UCSD-AML1 (cell line): ENCODE results near the gene HNRNPUL1.

ENCODE experiments used
- DNase-seq: peaks from one replicate; lab custom pipeline; 2025; ENCODE audit not compliant: unreplicated experiment; lab: John Stamatoyannopoulos, UW

The HNRNPUL1 gene

DNA sequence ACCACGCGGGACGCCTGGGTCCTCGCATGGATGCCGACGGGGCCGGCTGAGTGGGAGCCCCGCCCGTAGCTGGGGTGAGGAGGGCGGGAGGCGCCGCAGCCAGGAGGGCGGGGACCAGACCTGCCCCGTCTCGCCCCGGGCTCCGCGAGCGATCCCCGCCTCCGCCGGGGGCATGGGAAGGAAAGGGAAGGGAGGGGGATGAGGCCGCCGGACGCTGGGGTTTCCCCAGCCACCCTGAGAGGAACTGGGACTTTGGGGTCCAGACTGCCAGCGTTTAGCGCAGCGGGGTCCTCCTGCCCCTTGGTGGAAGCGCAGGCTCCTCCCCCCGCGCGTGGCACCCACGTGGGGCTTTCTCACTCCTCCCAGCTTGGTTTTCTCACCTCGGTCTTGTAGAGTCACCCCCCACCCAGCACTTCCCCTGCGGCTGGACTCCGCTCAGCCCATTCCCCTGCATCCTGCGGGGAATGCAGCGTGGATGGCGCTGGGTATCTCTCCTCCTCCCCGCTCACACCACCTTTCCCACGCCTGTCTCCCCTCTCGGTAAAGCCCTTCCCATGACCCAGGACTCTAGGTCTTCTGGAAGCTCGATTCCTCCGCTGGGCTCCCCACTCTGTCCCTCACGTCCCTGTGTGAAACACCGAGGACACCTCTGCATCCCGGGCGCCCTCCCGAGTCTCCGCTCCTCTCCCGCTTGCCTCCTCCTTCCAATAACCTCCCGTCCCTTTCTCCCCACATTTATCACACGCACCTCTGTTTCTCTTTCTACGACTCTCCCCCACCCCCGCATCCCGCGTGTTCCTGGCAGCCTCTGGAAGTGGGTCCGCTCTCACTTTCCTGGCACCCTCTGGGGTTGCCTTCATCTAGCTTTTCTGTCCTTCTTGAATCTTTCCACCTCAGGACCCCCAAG, 87.4 kb downstream of the HNRNPUL1 start:
- DNase-seq, result peak; percentile 93

DNA sequence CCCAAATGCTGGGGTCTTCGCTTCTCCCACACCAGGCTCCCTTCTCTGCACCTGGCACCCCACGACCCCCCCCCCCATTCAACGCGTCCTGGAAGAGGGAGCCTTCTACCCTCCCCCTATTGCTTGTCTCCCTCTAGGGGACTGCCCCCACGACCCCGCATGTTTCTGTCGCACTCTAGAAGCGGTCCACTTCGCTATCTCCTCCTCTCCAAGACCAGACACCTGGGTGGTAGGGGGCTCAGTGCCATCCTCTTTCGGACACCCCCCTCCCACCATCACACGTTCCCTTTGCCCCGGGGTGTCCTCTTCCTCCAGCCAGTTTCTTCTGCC, 88.1 kb downstream of the HNRNPUL1 start:
- no peak for DNase-seq

DNA sequence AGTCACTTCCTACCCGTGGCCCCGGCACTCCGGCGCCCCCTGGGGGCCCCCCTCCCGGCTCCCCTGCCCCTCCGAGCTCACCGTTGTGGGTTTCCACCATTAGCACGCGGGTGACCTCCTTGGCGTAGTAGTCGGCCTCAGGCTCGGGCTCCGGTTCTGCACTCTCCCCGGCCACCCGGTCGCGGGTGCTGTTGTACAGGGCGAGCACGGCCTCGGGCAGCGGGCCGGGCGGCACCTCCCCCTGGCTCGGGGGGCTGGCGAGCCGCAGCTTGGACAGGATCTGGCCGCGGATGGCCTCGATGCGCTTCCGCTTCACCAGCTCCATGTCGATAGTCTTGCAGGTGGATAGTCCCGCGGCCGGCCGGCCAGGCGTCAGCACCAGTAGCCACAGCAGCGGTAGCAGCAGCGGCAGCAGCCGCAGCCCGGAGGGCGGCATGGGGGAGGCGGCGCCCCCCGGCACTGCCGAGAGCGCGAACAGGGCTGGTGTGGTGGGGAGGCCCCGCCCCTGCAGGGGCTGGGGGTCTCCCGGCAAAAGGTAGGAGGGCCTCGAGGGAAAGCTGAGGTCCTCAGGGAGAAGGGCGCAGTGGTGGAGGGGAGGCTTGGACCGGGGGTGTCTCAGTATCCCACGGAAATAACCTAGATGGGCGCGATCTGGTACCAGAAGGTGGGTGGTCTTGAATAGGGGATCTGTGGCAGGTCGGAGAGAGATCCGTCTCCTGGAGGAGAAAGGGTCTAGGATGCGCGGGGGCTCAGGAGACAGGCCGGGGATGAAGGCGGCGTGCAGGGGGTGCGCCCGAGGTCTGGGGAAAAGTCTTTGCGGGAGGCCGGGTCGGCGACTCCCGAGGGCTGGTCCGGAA, 88.7 kb downstream of the HNRNPUL1 start:
- peak; percentile 78 for DNase-seq

DNA sequence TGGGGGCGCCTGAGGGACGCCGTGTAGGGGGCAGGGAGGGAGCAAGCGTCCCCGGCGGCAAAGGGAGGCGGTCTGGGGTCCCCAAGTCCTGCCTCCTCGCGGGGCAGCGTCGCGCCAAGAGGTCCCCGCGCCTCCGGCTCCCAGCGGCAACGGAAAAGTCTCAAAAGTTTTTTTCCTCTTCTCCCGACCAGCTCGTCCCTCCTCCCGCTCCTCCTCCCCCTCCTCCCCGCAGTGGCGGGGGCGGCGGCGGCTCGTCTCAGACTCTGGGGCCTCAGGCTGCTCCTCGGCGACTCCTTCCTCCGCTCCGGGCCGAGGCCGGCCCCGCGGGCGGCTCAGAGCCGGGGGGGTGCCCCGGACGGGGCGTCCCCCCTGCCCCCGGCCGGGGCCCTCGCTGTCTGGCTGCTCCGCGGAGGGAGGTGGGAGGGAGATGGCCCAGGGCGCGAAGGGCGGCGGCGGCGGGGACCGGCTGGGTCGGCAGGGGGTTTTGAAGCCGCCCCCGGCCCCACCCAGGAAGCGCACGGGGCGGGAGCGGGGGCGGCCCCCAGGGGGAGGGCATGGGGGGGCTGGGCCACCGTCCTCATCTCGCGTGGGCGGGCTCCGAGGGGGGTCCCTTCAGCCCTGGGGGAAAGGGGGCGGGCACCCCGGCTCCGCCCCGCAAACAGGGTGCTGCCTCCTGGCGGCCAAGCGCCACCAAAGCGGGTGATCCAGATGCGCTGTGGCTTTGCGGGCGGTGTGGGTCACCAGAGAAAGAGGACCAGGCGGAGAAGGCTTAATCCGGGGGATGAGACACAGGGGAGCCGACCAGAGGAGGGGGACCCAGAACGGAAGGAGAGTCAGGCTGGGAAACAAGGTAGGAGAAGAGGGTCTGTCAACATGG, 89.5 kb downstream of the HNRNPUL1 start, which contains the start of gene TGFB1:
TSS of gene TGFB1 (minus strand) at position 457 of the 877 bp plus-strand sequence. CDS start 878 bp downstream, outside the sequence.
- DNase-seq, result peak; percentile 98

DNA sequence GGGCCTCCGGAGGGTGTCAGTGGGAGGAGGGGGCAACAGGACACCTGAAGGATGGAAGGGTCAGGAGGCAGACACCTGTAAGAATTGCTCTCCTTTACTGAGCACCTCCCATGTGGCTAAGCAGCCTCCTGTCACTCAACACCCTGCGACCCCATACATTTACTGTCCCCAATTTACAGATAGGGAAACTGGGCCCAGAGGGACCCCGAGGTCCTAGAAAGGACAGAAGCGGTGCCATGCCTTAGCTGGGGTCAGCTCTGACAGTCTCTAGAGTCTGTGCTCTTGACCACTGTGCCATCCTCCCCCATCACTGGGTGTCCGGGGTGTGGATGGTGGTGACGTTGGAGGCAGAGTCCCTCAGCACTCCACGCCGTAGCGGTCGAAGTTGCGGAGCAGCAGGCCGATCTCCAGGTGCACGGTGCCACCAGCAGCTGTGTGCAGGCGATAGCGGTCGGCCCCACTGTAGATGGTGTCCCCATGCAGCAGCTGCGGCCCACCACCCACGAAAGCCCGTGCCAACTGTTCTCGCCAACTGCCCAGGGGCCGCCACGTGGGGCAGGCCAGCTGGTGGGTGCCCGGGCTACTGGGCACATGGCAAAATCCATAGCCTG, 90.3 kb downstream of the HNRNPUL1 start:
- DNase-seq, result no peak

DNA sequence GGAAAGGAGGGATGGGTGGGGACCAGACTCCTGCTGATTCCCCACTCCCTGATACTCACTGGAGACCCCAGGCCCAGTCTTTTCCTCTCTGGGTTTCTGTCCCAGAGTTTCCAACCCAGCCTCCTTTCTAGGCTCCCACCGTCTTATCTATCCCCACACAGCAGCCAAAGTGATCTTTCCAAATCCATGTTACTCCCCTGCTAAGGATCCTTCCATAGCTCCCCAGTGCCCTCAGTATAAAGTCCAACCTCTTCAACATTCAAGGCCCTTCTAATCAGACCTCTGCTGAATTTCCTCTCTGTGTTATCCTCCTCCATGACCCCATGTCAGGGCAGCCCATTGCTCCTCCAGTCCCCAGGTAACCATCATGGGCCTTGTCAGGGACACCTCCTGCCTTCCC, 90.9 kb downstream of the HNRNPUL1 start:
- DNase-seq, result no peak

DNA sequence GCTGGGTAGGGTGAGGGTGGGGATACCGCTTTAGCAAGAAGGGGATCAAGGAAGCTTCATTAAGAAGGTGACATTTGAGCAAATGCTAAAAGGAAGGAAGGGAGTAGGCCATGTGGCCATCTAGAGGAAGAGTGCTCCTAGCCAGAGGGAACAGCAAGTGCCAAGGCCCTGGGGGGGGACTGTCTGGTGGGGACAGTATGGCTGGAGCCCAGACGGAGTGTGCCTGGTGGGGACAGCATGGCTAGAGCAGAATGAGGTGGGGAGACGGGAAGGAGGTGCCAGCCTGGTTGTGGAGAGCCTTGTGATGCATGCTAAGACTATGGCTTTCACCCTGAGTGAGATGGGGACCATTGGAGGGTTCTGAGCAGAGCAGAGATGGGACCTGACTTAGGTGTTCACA, 91.6 kb downstream of the HNRNPUL1 start:
- DNase-seq, result peak; percentile 51

DNA sequence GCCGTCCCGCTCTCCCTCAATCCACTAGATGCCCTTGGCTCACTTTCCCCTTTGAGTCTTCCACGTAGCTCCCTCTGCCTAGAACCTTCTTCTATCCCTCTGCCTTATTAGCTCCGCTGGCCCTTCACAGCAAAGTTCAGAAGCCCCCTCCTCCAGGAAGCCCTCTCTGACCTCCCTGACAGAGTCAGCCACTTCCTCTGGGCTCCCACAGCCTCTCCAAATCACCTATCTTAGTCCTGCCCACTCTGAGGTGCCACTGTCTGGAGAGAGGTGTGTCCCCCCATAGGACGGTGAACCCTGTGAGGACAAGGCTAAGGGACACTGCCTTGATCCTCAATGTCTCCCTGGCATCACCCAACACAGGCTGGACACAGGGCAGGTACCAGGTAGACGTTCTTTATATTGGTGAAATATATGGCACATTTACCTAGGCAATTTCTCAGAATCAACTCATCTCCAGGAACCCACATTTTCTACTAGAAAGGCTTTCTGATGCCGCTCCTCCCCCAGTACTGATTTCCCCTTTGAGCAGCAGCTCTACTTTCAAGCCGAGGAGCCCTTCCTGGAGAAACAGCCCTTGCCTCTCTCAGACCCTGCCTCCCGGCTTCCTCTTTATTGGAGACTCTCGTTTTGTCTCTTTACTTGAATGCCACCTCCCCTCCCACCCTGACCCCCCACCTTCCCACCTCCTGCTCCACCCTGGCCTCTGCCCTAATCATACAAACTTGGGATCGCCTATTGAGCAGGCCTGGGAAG, 93.0 kb downstream of the HNRNPUL1 start:
- DNase-seq, result peak; percentile 38
